Metanephros (tissue), 2 donors: ENCODE measurements around the gene MEGF8. TPM values are rescaled to one million over a fixed set of nuclear protein-coding genes. Genes with fewer than 3 reads are reported as not detected.

Experiments
- small RNA-seq: library from RNA; depleted of rRNA; stranded (forward); fragments of <200 nt; gene quantifications from one replicate; pipeline ENCODE3, GENCODE V24; 2014; ENCODE audit warnings: low replicate concordance
- total RNA-seq: library from RNA; depleted of rRNA; stranded (reverse); fragments of >200 nt; gene quantifications from one replicate; pipeline ENCODE4 v1.2.3, GENCODE V29; 2014

MEGF8 gene
- total RNA-seq = 50.2 TPM

GRCh38 chr19:42325308-42325895 lies at the start of gene MEGF8:
Gene MEGF8, plus strand, starts transcription at chr19:42325635. Its CDS starts 609 bp downstream, at chr19:42326244.

GRCh38 chr19:42301646-42302203 lies 23.7 kb upstream of the MEGF8 start, which contains the start of gene PRR19:
Gene PRR19, plus strand, starts transcription at chr19:42302132. Its CDS starts 7,453 bp downstream, at chr19:42309585.

DNA sequence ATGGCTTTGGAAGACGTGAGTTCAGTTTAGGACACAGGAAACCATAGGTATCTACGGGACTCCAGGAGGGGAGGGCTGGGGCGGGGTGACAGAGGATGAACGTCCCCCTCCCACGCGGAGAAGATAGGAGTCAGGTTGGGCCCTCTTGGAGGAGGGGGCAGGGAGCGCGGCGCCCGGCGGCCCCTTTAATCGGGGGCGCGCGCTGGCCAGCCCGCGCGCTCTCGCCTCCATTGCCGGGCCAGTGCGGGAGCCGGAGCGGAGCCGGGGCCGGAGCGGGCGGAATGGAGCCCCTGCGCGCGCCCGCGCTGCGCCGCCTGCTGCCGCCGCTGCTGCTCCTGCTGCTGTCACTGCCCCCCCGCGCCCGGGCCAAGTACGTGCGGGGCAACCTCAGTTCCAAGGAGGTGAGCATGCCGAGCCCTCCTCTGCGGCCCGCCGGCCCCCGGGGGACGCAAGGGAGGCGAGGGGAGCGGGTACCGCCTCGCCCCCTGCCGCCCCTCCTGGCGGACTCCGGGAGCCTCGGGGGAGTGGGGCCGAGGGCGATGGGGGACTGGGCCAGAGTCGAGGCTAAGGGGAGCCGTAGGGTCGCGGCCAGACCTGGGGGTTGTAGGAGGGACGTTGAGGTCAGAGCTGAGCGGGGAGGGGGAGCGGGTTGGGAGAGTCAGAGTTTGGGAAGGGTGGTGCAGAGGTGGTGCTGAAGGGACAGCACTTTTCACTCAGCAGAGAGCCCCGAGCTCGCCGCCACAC lies 12.2 kb upstream of the MEGF8 start, which contains the start of gene TMEM145:
TSS of gene TMEM145 (plus strand) at position 214 of the 744 bp plus-strand sequence. CDS start at position 282, 68 bp downstream.

DNA sequence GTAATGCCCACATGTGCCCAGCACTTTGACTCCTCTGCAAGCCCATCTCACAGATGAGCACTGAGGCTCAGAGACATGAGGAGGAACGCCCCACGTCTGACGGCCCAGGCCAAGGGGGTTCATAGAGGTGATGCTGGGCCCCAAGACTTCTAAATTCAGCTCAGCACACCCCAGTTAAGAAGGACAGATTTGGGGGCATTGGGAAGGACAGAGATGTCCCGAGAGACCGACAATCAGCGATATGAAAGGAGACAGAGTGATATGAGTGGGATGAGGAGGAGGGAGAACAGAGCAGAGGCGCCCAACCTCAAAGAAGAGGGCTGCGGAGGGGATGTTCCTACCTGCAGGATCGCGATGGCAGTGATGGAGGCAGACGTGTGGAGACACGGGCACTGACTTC lies 64.5 kb downstream of the MEGF8 start, which contains the start of gene CNFN:
TSS of gene CNFN (minus strand) at position 399 of the 400 bp plus-strand sequence. CDS start 1,260 bp downstream, outside the sequence.

DNA sequence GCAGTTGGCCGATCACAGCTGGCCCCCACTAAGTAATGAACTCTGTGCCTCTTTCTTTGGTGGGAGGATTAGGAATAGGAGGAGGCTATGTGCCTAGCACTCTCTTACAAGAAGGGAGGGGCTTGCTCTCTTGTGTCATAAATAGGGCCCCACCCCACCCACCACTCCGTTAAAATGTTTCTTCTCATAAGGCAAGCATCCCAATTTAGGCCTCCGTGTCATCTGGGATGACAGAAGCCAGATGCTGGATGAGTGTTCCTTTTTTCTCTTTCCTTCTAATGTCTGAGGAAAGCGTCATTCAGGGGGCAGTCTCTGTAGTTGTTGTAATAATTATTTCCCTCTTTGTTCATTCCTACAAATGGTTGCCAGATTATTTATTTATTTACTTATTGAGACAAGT lies 101.9 kb downstream of the MEGF8 start, which contains the start of gene LIPE:
TSS of gene LIPE (minus strand) at position 76 of the 400 bp plus-strand sequence. CDS start 239 bp downstream, outside the sequence.

Small RNA genes lying within 50 kb of the gene (small RNA-seq; reads per million reads assigned to genes)
- not detected for gene MIR8077

Other genes starting within 250 kb of the MEGF8 start
- gene ZNF574, start 249.5 kb upstream of the MEGF8 start, total RNA-seq = 21.1 TPM
- 0.70 TPM for gene POU2F2, start 193.2 kb upstream of the MEGF8 start, total RNA-seq
- 36.3 TPM for gene DEDD2, start 108.0 kb upstream of the MEGF8 start, total RNA-seq
- 10.2 TPM for gene ZNF526, start 105.3 kb upstream of the MEGF8 start, total RNA-seq
- gene GSK3A, start 83.0 kb upstream of the MEGF8 start, total RNA-seq = 29.5 TPM
- 43.8 TPM for gene ERF, start 70.5 kb upstream of the MEGF8 start, total RNA-seq
- 40.2 TPM for gene CIC, start 56.4 kb upstream of the MEGF8 start, total RNA-seq
- 0.70 TPM for gene PRR19, start 23.5 kb upstream of the MEGF8 start, total RNA-seq
- 57.8 TPM for gene PAFAH1B3, start 23.0 kb upstream of the MEGF8 start, total RNA-seq
- gene TMEM145, start 12.3 kb upstream of the MEGF8 start, total RNA-seq = 0.99 TPM
- gene CNFN, start 64.7 kb downstream of the MEGF8 start, total RNA-seq = 0.76 TPM
- 16.4 TPM for gene LIPE, start 101.8 kb downstream of the MEGF8 start, total RNA-seq
- 0.23 TPM for gene CXCL17, start 117.3 kb downstream of the MEGF8 start, total RNA-seq
- gene CEACAM1, start 202.8 kb downstream of the MEGF8 start, total RNA-seq = 14.2 TPM